Activated CD8-positive, alpha-beta memory T cell treated with anti-CD3 and anti-CD28 coated beads for 48 hours (primary cell): ENCODE measurements around the gene TMEM98.
"Not testable (repeated sequence)": the region's sequence is repeated elsewhere in the genome, so short reads cannot be mapped to it uniquely, and the experiment has no call there.

ENCODE experiments used
- DNase-seq, 3 experiments: peaks; one replicate each; pipeline ENCODE4 v3.0.0-alpha.2; 2020; ENCODE audit warnings: low read depth in 2 of 3, low spot score in 2 of 3

The TMEM98 gene

DNA sequence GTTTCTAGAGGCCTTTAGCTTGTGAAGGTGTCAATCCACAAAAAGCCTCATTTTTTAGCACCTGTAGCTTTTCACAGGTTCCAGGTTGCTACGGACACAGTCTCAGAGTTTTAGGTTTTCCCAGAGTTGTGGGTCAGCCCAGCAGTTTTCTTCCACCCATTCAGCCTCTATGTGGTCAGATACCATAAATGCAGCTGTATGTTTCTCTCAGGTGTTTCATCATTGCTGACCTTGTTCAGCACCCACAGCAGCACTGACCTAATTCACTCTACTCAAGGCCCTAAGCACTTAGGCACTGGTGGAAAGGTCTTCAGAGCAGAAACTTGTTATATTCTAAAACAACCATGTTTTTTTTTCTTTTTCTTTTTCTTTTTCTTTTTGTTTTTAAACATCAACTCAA is 48.7 kb downstream of the TMEM98 start:
- DNase-seq: no peak

DNA sequence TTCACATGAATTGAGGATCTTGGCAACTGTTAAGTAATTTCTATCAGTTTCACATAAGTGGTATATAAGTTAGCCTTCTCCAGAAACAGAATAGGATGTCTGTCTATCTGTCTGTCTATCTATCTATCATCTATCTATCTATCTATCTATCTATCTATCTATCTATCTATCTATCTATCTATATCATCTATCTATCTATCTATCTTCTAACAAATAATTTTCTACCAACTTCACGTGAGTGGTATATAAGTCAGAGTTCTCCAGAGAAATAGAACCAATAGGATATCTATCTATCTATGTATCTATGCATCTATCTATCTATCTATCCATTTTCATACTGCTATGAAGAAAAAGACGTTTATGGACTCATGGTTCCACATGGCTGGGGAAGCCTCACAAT is 52.3 kb downstream of the TMEM98 start:
- no peak for DNase-seq

DNA sequence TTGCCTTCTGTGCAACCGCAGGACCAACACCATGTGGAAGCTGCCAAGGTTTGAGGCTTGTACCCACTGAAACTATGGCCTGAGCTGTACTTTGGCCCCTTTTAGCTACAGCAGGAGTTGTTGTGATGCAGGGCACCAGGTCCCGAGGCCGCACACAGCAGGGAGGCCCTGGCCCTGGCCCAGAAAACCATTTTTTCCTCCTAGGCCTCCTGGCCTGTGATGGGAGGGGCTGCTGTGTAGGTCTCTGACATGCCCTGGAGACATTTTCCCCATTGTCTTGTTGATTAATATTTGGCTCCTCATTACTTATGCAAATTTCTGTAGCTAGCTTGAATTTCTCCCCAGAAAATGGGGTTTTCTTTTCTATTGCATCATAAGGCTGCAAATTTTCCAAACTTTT is 53.7 kb downstream of the TMEM98 start:
- not testable (repeated sequence) for DNase-seq

- no peak for DNase-seq
These were observed 57.2 kb downstream of the TMEM98 start for GRCh38 chr17:32985050-32985756.

DNA sequence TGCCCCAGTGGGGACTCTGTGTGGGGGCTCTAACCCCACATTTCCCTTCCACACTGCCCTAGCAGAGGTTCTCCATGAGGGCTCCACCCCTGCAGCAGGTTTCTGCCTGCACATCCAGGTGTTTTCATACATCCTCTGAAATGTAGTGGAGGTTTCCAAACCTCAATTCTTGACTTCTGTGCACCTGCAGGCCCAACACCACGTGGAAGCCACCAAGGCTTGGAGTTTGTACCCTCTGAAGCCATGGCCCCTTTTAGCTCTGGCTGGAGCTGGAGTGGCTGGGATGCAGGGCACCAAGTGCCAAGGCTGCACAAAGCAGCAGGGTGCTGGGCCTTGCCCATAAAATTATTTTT is 59.5 kb downstream of the TMEM98 start:
- not testable (repeated sequence) for DNase-seq

GRCh38 chr17:32987868-32988267 is 59.9 kb downstream of the TMEM98 start:
- DNase-seq: not testable (repeated sequence)

GRCh38 chr17:32988481-32989101 is 60.6 kb downstream of the TMEM98 start:
- DNase-seq: no peak

GRCh38 chr17:32992321-32993033 is 64.5 kb downstream of the TMEM98 start:
- DNase-seq: no peak

DNA sequence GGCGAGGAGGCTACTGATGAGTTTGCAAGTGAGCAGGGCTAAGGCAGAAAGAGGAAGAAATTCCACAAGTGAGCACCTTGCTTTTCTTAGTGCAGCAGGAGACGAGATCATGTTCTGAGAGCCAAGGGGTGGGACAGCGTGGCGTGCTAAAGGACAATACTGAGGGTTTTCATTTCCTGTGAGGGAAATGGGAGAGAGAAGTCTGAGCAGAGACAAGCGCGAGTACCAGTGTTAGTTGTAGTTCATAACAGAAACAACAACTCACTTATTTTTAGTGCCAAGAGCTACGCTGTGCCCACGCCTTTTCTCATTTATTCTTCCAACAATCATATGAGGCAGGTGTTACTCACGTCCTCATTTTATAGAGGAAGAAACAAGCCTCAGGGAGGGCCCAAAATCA is 66.0 kb downstream of the TMEM98 start:
- DNase-seq: no peak
